Measurements from ENCODE around the gene BTBD9.

DNA sequence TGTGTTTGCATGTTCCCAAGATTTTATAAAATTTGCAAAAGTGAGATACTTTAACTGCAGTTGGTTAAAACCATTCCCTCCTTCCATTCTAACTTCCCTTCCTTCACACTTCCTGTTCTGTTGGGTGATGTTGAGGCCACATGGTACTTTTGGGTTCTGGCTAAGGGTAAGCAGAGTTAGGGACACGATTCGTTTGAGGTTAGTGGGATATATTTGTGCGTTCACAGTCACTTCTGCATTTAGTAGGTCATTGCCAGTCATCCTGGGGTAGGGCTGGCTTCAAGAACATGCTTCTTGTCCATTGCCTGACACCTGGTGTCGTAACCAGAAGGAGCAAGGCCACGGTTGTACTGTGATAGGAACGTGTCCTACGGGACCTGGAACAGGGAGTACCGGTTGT lies 480.1 kb downstream of the BTBD9 start:
- TF ChIP-seq, protein P1, sequence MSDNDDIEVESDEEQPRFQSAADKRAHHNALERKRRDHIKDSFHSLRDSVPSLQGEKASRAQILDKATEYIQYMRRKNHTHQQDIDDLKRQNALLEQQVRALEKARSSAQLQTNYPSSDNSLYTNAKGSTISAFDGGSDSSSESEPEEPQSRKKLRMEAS (IDR thresholded peaks at IDR 0.05; ENCODE audit: insufficient read depth, insufficient read length), result no peak
- TF ChIP-seq, protein P2, sequence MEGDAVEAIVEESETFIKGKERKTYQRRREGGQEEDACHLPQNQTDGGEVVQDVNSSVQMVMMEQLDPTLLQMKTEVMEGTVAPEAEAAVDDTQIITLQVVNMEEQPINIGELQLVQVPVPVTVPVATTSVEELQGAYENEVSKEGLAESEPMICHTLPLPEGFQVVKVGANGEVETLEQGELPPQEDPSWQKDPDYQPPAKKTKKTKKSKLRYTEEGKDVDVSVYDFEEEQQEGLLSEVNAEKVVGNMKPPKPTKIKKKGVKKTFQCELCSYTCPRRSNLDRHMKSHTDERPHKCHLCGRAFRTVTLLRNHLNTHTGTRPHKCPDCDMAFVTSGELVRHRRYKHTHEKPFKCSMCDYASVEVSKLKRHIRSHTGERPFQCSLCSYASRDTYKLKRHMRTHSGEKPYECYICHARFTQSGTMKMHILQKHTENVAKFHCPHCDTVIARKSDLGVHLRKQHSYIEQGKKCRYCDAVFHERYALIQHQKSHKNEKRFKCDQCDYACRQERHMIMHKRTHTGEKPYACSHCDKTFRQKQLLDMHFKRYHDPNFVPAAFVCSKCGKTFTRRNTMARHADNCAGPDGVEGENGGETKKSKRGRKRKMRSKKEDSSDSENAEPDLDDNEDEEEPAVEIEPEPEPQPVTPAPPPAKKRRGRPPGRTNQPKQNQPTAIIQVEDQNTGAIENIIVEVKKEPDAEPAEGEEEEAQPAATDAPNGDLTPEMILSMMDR (IDR thresholded peaks at IDR 0.05; ENCODE audit: extremely low read depth in 1 of 2, insufficient read depth in 1 of 2, low read depth in 1 of 2, low read length in 2 of 2), result no peak
- no peak for TF ChIP-seq POLR2AphosphoS5 (IDR thresholded peaks at IDR 0.05; ENCODE audit: insufficient read depth, low read depth, low read length)
- TF ChIP-seq POLR2A (IDR thresholded peaks at IDR 0.05; ENCODE audit: low read depth, low read length), result no peak
- TF ChIP-seq EZH2 (IDR thresholded peaks at IDR 0.05; ENCODE audit: borderline replicate concordance, low read depth, low read length, severe bottlenecking), result no peak

All from endothelial cell of umbilical vein (primary cell).